IMR-90 (cell line): ENCODE results near the gene NCAPG2. TPM values are rescaled to one million over a fixed set of nuclear protein-coding genes. Genes with fewer than 3 reads are reported as not detected.

Experiments
- ATAC-seq: fragments of 200-7000 bp; cut with Tn5 transposase; 2 replicates; pipeline ENCODE4 v1.9.1; 2020; ENCODE audit warnings: low read depth, mild to moderate bottlenecking, moderate library complexity
- BruUV-seq: library from RNA; stranded (reverse); fragments of 400-500 nt; replicated peaks from 2 replicates; lab custom pipeline; 2021; lab: Mats Ljungman, UMichigan
- CTCF ChIA-PET: fragments of 300-600 bp; formaldehyde crosslinking; extraction: SDS; loops from one replicate; lab custom pipeline; 2021; ENCODE audit warnings: antibody characterized with exemption; lab: Yijun Ruan, JAX
- POLR2A ChIA-PET: fragments of 300-600 bp; sonication (Branson Sonifier 250); formaldehyde crosslinking; loops from one replicate; lab custom pipeline; 2022; ENCODE audit warnings: antibody characterized with exemption; ENCODE audit not compliant: unreplicated experiment; lab: Charles Lee
- DNase-seq: peaks from one replicate; pipeline ENCODE4 v3.0.0; 2013
- H2AFZ ChIP-seq: replicated peaks from 2 replicates; pipeline ENCODE3; 2013; ENCODE audit warnings: low read length, mild to moderate bottlenecking; ENCODE audit not compliant: poor library complexity
- H2AK5ac ChIP-seq: 2 replicates; pipeline ENCODE4 v1.6.1; 2013; ENCODE audit warnings: low read depth, low read length, inconsistent platforms
- H2AK9ac ChIP-seq: replicated peaks from 2 replicates; pipeline ENCODE3; 2013; ENCODE audit warnings: mild to moderate bottlenecking, low read depth, low read length, moderate library complexity; ENCODE audit not compliant: poor library complexity
- H2BK120ac ChIP-seq: 2 replicates; pipeline ENCODE4 v1.6.1; 2013; ENCODE audit warnings: low read depth, low read length, inconsistent platforms
- H2BK15ac ChIP-seq: 3 replicates; pipeline ENCODE4 v1.6.1; 2013; ENCODE audit warnings: low read depth, low read length, inconsistent platforms
- H2BK20ac ChIP-seq: 2 replicates; pipeline ENCODE4 v1.6.1; 2013; ENCODE audit warnings: low read depth, mild to moderate bottlenecking, inconsistent platforms, low read length, moderate library complexity
- H2BK5ac ChIP-seq: 2 replicates; pipeline ENCODE4 v1.6.1; 2013; ENCODE audit warnings: mild to moderate bottlenecking, low read depth, low read length, inconsistent platforms; ENCODE audit not compliant: poor library complexity, severe bottlenecking
- H3K14ac ChIP-seq: replicated peaks from 2 replicates; pipeline ENCODE4 v1.6.1; 2013; ENCODE audit warnings: low read depth, low read length, inconsistent platforms
- H3K18ac ChIP-seq: 2 replicates; pipeline ENCODE4 v1.6.1; 2013; ENCODE audit warnings: low read depth, low read length, control low read depth
- H3K23ac ChIP-seq: 2 replicates; pipeline ENCODE4 v1.6.1; 2013; ENCODE audit warnings: low read depth, low read length, inconsistent platforms
- H3K27ac ChIP-seq: 2 replicates; pipeline ENCODE4 v1.5.1; 2013; ENCODE audit warnings: mild to moderate bottlenecking, control low read depth, low read length; ENCODE audit not compliant: insufficient read depth
- H3K27me3 ChIP-seq: 2 replicates; pipeline ENCODE4 v1.6.1; 2013; ENCODE audit warnings: low read length; ENCODE audit not compliant: control insufficient read depth, insufficient read depth
- H3K36me3 ChIP-seq: 2 replicates; pipeline ENCODE4 v1.6.1; 2013; ENCODE audit warnings: low read length, mixed read lengths; ENCODE audit not compliant: control insufficient read depth, insufficient read depth
- H3K4ac ChIP-seq: 2 replicates; pipeline ENCODE4 v1.6.1; 2013; ENCODE audit warnings: low read depth, low read length, inconsistent platforms
- H3K4me1 ChIP-seq: 2 replicates; pipeline ENCODE4 v1.6.1; 2013; ENCODE audit warnings: low read length, mixed read lengths; ENCODE audit not compliant: control insufficient read depth, insufficient read depth
- H3K4me2 ChIP-seq: 2 replicates; pipeline ENCODE4 v1.6.1; 2013; ENCODE audit warnings: low read depth, mild to moderate bottlenecking, control low read depth, low read length, moderate library complexity
- H3K4me3 ChIP-seq: 2 replicates; pipeline ENCODE4 v1.5.1; 2013; ENCODE audit warnings: low read depth, mild to moderate bottlenecking, control low read depth, low read length, moderate library complexity; ENCODE audit not compliant: insufficient read depth
- H3K56ac ChIP-seq: 2 replicates; pipeline ENCODE4 v1.6.1; 2013; ENCODE audit warnings: low read length, inconsistent platforms; ENCODE audit not compliant: insufficient read depth; ENCODE audit errors: extremely low read depth
- H3K79me1 ChIP-seq, 2 experiments: 2 replicates each; pipeline ENCODE4 v1.6.1; 2013; ENCODE audit warnings: low read length in 2 of 2, inconsistent platforms in 1 of 2, low read depth in 1 of 2
- H3K9ac ChIP-seq: 2 replicates; pipeline ENCODE4 v1.6.1; 2013; ENCODE audit warnings: low read depth, low read length, control low read depth
- H3K9me1 ChIP-seq: 2 replicates; pipeline ENCODE4 v1.6.1; 2013; ENCODE audit warnings: low read length, inconsistent platforms; ENCODE audit not compliant: insufficient read depth
- H3K9me3 ChIP-seq: 2 replicates; pipeline ENCODE4 v1.6.1; 2013; ENCODE audit warnings: low read length; ENCODE audit not compliant: control insufficient read depth, insufficient read depth
- H4K20me1 ChIP-seq: 2 replicates; pipeline ENCODE4 v1.6.1; 2013; ENCODE audit warnings: low read length, inconsistent platforms; ENCODE audit not compliant: insufficient read depth
- H4K5ac ChIP-seq: 2 replicates; pipeline ENCODE4 v1.6.1; 2013; ENCODE audit warnings: mild to moderate bottlenecking, low read depth, low read length, control low read depth
- H4K8ac ChIP-seq, 2 experiments: 2 replicates each; pipeline ENCODE4 v1.6.1; 2013; ENCODE audit warnings: low read depth in 2 of 2, low read length in 2 of 2, control low read depth in 1 of 2, inconsistent platforms in 1 of 2
- H4K91ac ChIP-seq: 2 replicates; pipeline ENCODE4 v1.6.1; 2013; ENCODE audit warnings: low read depth, low read length, inconsistent platforms; ENCODE audit not compliant: insufficient read depth
- BHLHE40 ChIP-seq: fragments of 150-350 bp; IDR thresholded peaks from 2 replicates; pipeline ENCODE4 v1.6.1; 2016; ENCODE audit warnings: mild to moderate bottlenecking, low read depth, low read length
- CEBPB ChIP-seq: IDR thresholded peaks from 2 replicates; pipeline ENCODE4 v1.6.1; 2012; ENCODE audit warnings: low read depth, low read length, improper control_type of control experiment
- CHD1 ChIP-seq: IDR thresholded peaks from 2 replicates; pipeline ENCODE4 v1.6.1; 2012; ENCODE audit warnings: low read depth, low read length, improper control_type of control experiment
- CTCF ChIP-seq: conservative IDR thresholded peaks from 2 replicates; pipeline ENCODE4 v1.5.1; 2012; ENCODE audit warnings: mild to moderate bottlenecking, low read depth, low read length, improper control_type of control experiment
- MAFK ChIP-seq: IDR thresholded peaks from 2 replicates; pipeline ENCODE4 v1.6.1; 2012; ENCODE audit warnings: low read depth, low read length, improper control_type of control experiment
- MAZ ChIP-seq: IDR thresholded peaks from 2 replicates; pipeline ENCODE4 v1.6.1; 2012; ENCODE audit warnings: low read depth, mild to moderate bottlenecking, low read length, improper control_type of control experiment, moderate library complexity, borderline replicate concordance
- MXI1 ChIP-seq: IDR thresholded peaks from 2 replicates; pipeline ENCODE4 v1.6.1; 2012; ENCODE audit warnings: low read depth, mild to moderate bottlenecking, low read length, moderate library complexity, borderline replicate concordance
- NFE2L2 ChIP-seq: fragments of 150-350 bp; IDR thresholded peaks from 2 replicates; pipeline ENCODE4 v1.6.1; 2016; ENCODE audit warnings: low read depth, mild to moderate bottlenecking, low read length
- RAD21 ChIP-seq: IDR thresholded peaks from 2 replicates; pipeline ENCODE4 v1.6.1; 2012; ENCODE audit warnings: low read length, improper control_type of control experiment
- RCOR1 ChIP-seq: IDR thresholded peaks from 2 replicates; pipeline ENCODE4 v1.6.1; 2012; ENCODE audit warnings: mild to moderate bottlenecking, low read length, improper control_type of control experiment; ENCODE audit not compliant: insufficient replicate concordance
- RFX5 ChIP-seq: IDR thresholded peaks from 2 replicates; pipeline ENCODE4 v1.8.0; 2012; ENCODE audit warnings: low read depth, mild to moderate bottlenecking, low read length, moderate library complexity
- USF2 ChIP-seq: fragments of 150-350 bp; IDR thresholded peaks from 2 replicates; pipeline ENCODE4 v1.6.1; 2017; ENCODE audit warnings: mild to moderate bottlenecking, antibody characterized with exemption, low read length, low read depth
- WGBS, 2 experiments: methylation state at CpG; one replicate each; pipeline versions ENCODE4 v1.1.5 to v1.1.7; 2013; ENCODE audit warnings: missing lambda C conversion rate in 2 of 2; ENCODE audit not compliant: insufficient read length in 1 of 2; ENCODE audit errors: extremely low coverage in 2 of 2; 5-methylcytosine and 5-hydroxymethylcytosine counted together
- dilution Hi-C: fragments of 300-500 bp; cut with HindIII; formaldehyde crosslinking; loops from one replicate; pipeline ENCODE4 v1.14.3; 2018; ENCODE audit warnings: low sequenced_read_pairs; ENCODE audit not compliant: unreplicated experiment
- in situ Hi-C: fragments of 300-500 bp; cut with MboI; formaldehyde crosslinking; loops from 3 replicates; pipeline ENCODE4 v1.14.3; 2019; ENCODE audit warnings: low sequenced_read_pairs, inconsistent platforms, mixed read lengths
- intact Hi-C: fragments of 100-400 bp; cut with micrococcal nuclease; formaldehyde crosslinking; loops from 2 replicates; pipeline ENCODE4 v1.10.0; 2022
- polyA plus RNA-seq, 3 experiments: library from polyadenylated mRNA; depleted of rRNA; stranded (reverse); fragments of >200 nt; gene quantifications; 2 replicates each; pipeline ENCODE4 v1.2.3, GENCODE V29; 2012; ENCODE audit warnings: low replicate concordance in 1 of 3
- total RNA-seq: library from RNA; depleted of rRNA; stranded (reverse); fragments of >200 nt; gene quantifications from 2 replicates; pipeline ENCODE4 v1.2.3, GENCODE V29; 2012

Gene NCAPG2
- total and polyA plus RNA-seq, 2 of the 4 experiments (the other 2 are of a cell fraction) = 25.6 to 25.8 TPM

GRCh38 chr7:158749396-158749795 is 44.8 kb upstream of the NCAPG2 start:
- Histone ChIP-seq H3K27ac (no peak overlapping the region), H2AFZ (no peak overlapping the region), H2BK15ac (no peak overlapping the region), H3K36me3 (peaks cover 32% of the 10 kb centered on the region), H3K4ac (no peak overlapping the region), H3K4me3 (no peak overlapping the region), H3K9ac (no peak overlapping the region), H4K20me1 (no peaks in the 10 kb centered on the region; the same call in 1 of the 2 replicates), H2BK5ac (no peak overlapping the region), H2BK120ac (no peak overlapping the region), H3K23ac (no peak overlapping the region), H3K9me1 (no peaks in the 10 kb centered on the region), H4K8ac (no peak overlapping the region), H2BK20ac (no peak overlapping the region), H2AK5ac (no peak overlapping the region), H3K4me2 (no peak overlapping the region), H3K9me3 (no peaks in the 10 kb centered on the region), H2AK9ac (no peak overlapping the region), H3K4me1 (no peaks in the 10 kb centered on the region), H4K91ac (no peak overlapping the region), H3K56ac (no peak overlapping the region), H3K14ac (no peak overlapping the region), H3K18ac (no peak overlapping the region), H3K79me1 (peaks cover under 1 to 3% of the 10 kb centered on the region in 2 experiments; a peak in 2 of 4 replicates), H3K27me3 (no peaks in the 10 kb centered on the region), H4K5ac (no peak overlapping the region)
- CTCF ChIA-PET = no interaction called here
- POLR2A ChIA-PET = no interaction called here
- in situ Hi-C loops = no loop called here
- no peak for ATAC-seq
- intact Hi-C loops = no loop called here
- 100% methylated on average over 3 of the region's 9 CpGs; no CpG with 5 or more reads in 1 of the 2 experiments for WGBS, 2 experiments
- dilution Hi-C loops = no loop called here
- no peak for DNase-seq
- TF ChIP-seq MAFK (no peak), MXI1 (no peak), CTCF (no peak), RAD21 (no peak), USF2 (no peak), BHLHE40 (no peak), RFX5 (no peak), CHD1 (no peak), CEBPB (no peak), RCOR1 (no peak), MAZ (no peak), NFE2L2 (no peak)
- BruUV-seq = no TSS peak
